Neural crest cell (in vitro differentiated cells): ENCODE measurements around the gene INPPL1. TPM values are rescaled to one million over a fixed set of nuclear protein-coding genes. Genes with fewer than 3 reads are reported as not detected.
A peak's percentile ranks its signal among the peaks of the same experiment; 100 is the strongest.

Experiments used
- DNase-seq: peaks from one replicate; pipeline ENCODE4 v3.0.0; 2021; ENCODE audit warnings: low read depth, mixed read lengths, low spot score
- H3K27ac Mint-ChIP-seq: one replicate; pipeline ENCODE4 v1.8.0; 2021; ENCODE audit warnings: mild to moderate bottlenecking, mixed read lengths; ENCODE audit not compliant: unreplicated experiment
- H3K27me3 Mint-ChIP-seq: 2 replicates; pipeline ENCODE4 v1.8.0; 2021; ENCODE audit warnings: low read depth, mild to moderate bottlenecking, mixed read lengths
- H3K36me3 Mint-ChIP-seq: 2 replicates; pipeline ENCODE4 v1.8.0; 2021; ENCODE audit warnings: low read depth, mild to moderate bottlenecking, mixed read lengths
- H3K4me1 Mint-ChIP-seq: 2 replicates; pipeline ENCODE4 v1.8.0; 2021; ENCODE audit warnings: mixed read lengths
- H3K4me3 Mint-ChIP-seq: one replicate; pipeline ENCODE4 v1.8.0; 2021; ENCODE audit warnings: mild to moderate bottlenecking, mixed read lengths
- H3K9me3 Mint-ChIP-seq: 2 replicates; pipeline ENCODE4 v1.8.0; 2021; ENCODE audit warnings: mixed read lengths
- total RNA-seq: library from RNA; stranded (reverse); gene quantifications from 2 replicates; pipeline ENCODE4 v1.2.1, GENCODE V29; 2021
- TF ChIP-seq, protein P1 (sequence below): fragments of 200-600 bp; sonication (generic); conservative IDR thresholded peaks from 2 replicates; pipeline ENCODE4 v1.5.0; 2021; ENCODE audit warnings: antibody characterized with exemption, mild to moderate bottlenecking

Gene INPPL1
- total RNA-seq, 1 donor from 2014 or later, result 247 TPM

- Mint-ChIP-seq H3K27ac (no peak overlapping the region), H3K4me1 (peaks cover 21% of the 10 kb centered on the region), H3K27me3 (peaks cover 33% of the 10 kb centered on the region), H3K4me3 (peak overlapping the region; percentile 41), H3K9me3 (no peaks in the 10 kb centered on the region), H3K36me3 (peaks cover 15% of the 10 kb centered on the region)
- DNase-seq, result no peak
- TF ChIP-seq, protein P1, sequence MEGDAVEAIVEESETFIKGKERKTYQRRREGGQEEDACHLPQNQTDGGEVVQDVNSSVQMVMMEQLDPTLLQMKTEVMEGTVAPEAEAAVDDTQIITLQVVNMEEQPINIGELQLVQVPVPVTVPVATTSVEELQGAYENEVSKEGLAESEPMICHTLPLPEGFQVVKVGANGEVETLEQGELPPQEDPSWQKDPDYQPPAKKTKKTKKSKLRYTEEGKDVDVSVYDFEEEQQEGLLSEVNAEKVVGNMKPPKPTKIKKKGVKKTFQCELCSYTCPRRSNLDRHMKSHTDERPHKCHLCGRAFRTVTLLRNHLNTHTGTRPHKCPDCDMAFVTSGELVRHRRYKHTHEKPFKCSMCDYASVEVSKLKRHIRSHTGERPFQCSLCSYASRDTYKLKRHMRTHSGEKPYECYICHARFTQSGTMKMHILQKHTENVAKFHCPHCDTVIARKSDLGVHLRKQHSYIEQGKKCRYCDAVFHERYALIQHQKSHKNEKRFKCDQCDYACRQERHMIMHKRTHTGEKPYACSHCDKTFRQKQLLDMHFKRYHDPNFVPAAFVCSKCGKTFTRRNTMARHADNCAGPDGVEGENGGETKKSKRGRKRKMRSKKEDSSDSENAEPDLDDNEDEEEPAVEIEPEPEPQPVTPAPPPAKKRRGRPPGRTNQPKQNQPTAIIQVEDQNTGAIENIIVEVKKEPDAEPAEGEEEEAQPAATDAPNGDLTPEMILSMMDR, result no peak
Observed at GRCh38 chr11:72236774-72237111, 12.2 kb downstream of the INPPL1 start.

DNA sequence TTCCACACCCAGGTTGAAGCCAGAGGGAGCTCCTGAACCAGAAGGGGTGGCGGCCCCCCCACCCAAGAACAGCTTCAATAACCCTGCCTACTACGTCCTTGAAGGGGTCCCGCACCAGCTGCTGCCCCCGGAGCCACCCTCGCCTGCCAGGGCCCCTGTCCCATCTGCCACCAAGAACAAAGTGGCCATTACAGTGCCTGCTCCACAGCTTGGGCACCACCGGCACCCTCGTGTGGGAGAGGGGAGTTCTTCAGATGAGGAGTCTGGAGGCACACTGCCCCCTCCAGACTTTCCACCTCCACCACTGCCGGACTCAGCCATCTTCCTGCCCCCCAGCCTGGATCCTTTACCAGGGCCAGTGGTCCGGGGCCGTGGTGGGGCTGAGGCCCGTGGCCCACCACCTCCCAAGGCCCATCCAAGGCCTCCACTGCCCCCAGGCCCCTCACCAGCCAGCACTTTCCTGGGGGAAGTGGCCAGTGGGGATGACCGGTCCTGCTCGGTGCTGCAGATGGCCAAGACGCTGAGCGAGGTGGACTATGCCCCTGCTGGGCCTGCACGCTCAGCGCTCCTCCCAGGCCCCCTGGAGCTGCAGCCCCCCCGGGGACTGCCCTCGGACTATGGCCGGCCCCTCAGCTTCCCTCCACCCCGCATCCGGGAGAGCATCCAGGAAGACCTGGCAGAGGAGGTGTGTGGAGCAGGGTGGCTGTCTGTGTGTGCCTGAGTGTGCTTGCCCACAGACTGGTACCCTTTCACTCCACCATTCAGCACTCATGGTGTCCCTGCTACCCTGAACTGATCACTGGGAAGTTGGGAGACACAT lies 12.8 kb downstream of the INPPL1 start:
- TF ChIP-seq, protein P1, result no peak
- no peak overlapping the region for H3K27ac Mint-ChIP-seq
- peaks cover 39% of the 10 kb centered on the region for H3K27me3 Mint-ChIP-seq
- H3K36me3 Mint-ChIP-seq, result peaks cover 21% of the 10 kb centered on the region
- H3K9me3 Mint-ChIP-seq, result no peaks in the 10 kb centered on the region
- H3K4me1 Mint-ChIP-seq, result peaks cover 21% of the 10 kb centered on the region
- peak overlapping the region; percentile 12 for H3K4me3 Mint-ChIP-seq
- no peak for DNase-seq

DNA sequence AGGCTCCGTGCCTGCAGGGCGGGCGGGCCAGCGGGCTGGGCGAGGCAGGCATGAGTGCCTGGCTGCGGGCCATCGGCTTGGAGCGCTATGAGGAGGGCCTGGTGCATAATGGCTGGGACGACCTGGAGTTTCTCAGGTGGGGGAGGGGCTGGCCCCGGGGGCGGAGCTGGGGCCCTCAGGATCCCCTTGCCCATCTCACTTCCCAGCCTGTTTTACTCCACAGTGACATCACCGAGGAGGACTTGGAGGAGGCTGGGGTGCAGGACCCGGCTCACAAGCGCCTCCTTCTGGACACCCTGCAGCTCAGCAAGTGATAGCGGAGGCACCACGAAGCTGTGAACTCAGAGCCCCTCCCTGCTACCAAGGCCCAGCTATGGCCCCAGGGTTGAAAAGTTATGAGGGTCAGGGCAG lies 13.5 kb downstream of the INPPL1 start:
- H3K36me3 Mint-ChIP-seq, result peaks cover 22% of the 10 kb centered on the region
- H3K27ac Mint-ChIP-seq, result no peak overlapping the region
- H3K4me1 Mint-ChIP-seq, result peaks cover 21% of the 10 kb centered on the region
- H3K4me3 Mint-ChIP-seq, result peak overlapping the region; percentile 72
- peaks cover 46% of the 10 kb centered on the region for H3K27me3 Mint-ChIP-seq
- DNase-seq, result peak; percentile 64
- no peaks in the 10 kb centered on the region for H3K9me3 Mint-ChIP-seq
- TF ChIP-seq, protein P1, result peak; percentile 73

- Mint-ChIP-seq H3K4me1 (peaks cover 26% of the 10 kb centered on the region), H3K27ac (no peak overlapping the region), H3K27me3 (peaks cover 53% of the 10 kb centered on the region), H3K4me3 (peak overlapping the region; percentile 82), H3K36me3 (peaks cover 23% of the 10 kb centered on the region), H3K9me3 (no peaks in the 10 kb centered on the region)
- TF ChIP-seq, protein P1, result no peak
- DNase-seq, result no peak
Observed at GRCh38 chr11:72238492-72239312, 14.1 kb downstream of the INPPL1 start.

GRCh38 chr11:72239313-72239848 lies 14.8 kb downstream of the INPPL1 start:
- H3K4me1 Mint-ChIP-seq, result peaks cover 25% of the 10 kb centered on the region
- H3K36me3 Mint-ChIP-seq, result peaks cover 23% of the 10 kb centered on the region
- peak; percentile 27 for DNase-seq
- H3K27ac Mint-ChIP-seq, result no peak overlapping the region
- TF ChIP-seq, protein P1, result no peak
- peaks cover 53% of the 10 kb centered on the region for H3K27me3 Mint-ChIP-seq
- peak overlapping the region; percentile 82 for H3K4me3 Mint-ChIP-seq
- H3K9me3 Mint-ChIP-seq, result no peaks in the 10 kb centered on the region
